Measurements from ENCODE around the gene TUBA4B. TPM values are rescaled to one million over a fixed set of nuclear protein-coding genes. Genes with fewer than 3 reads are reported as not detected.
"Not testable (repeated sequence)": the region's sequence is repeated elsewhere in the genome, so short reads cannot be mapped to it uniquely, and the experiment has no call there.

Gene TUBA4B
- total RNA-seq, 1 donor from 2014 or later: not detected

DNA sequence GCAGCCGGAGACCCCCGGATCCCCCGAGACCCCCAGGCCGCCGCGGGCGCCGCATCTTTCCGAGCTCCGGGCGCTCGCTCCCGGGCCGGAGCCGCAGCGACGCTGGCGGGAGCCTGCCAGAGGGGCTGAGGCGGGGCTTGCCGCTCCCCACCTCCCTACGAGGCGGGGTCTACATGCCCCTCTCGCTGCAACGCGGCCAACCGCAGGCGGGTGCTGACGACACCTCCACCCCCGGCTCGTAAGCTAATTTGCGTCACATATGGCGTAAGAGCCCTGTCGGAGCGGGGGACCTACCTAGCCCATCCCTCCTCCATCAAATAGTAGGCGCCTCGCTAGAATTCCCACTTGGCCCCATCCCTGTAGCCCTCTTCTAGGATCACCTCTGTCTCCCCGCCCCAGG, 56.2 kb downstream of the TUBA4B start, which contains the start of gene PTPRN:
TSS of gene PTPRN (minus strand) at position 124 of the 400 bp plus-strand sequence. CDS start at position 55, 69 bp downstream.
- peaks cover 45% of the 10 kb centered on the region for H3K27me3 Mint-ChIP-seq (ENCODE audit: low read depth)
- TF ChIP-seq, protein P1, sequence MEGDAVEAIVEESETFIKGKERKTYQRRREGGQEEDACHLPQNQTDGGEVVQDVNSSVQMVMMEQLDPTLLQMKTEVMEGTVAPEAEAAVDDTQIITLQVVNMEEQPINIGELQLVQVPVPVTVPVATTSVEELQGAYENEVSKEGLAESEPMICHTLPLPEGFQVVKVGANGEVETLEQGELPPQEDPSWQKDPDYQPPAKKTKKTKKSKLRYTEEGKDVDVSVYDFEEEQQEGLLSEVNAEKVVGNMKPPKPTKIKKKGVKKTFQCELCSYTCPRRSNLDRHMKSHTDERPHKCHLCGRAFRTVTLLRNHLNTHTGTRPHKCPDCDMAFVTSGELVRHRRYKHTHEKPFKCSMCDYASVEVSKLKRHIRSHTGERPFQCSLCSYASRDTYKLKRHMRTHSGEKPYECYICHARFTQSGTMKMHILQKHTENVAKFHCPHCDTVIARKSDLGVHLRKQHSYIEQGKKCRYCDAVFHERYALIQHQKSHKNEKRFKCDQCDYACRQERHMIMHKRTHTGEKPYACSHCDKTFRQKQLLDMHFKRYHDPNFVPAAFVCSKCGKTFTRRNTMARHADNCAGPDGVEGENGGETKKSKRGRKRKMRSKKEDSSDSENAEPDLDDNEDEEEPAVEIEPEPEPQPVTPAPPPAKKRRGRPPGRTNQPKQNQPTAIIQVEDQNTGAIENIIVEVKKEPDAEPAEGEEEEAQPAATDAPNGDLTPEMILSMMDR (IDR thresholded peaks at IDR 0.05): no peak

DNA sequence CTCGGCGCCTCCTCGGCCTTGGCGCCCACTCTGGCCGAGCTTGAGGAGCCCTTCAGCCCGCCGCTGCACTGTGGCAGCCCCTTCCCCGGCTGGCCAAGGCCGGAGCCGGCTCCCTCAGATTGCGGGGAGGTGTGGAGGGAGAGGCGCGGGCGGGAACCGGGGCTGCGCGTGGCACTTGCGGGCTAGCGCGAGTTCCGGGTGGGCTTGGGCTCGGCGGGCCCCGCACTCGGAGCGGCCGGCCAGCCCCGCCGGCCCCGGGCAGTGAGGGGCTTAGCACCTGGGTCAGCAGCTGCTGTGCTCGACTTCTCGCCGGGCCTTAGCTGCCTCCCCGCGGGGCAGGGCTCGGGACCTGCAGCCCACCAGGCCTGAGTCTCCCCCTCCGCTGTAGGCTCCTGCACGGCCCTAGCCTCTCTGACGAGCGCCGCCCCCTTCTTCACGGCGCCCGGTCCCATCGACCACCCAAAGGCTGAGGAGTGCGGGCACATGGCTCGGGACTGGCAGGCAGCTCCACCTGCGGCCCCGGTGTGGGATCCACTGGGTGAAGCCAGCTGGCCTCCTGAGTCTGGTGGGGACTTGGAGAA, 59.7 kb downstream of the TUBA4B start:
- not testable (repeated sequence) for H3K36me3 Mint-ChIP-seq (ENCODE audit: low read depth); DNase-seq (ENCODE audit: low spot score); H3K4me3 Mint-ChIP-seq (ENCODE audit: unreplicated experiment); H3K27ac Mint-ChIP-seq (ENCODE audit: unreplicated experiment); H3K9me3 Mint-ChIP-seq (ENCODE audit: low read depth); H3K4me1 Mint-ChIP-seq (ENCODE audit: low read depth)
- peaks cover 31% of the 10 kb centered on the region for H3K27me3 Mint-ChIP-seq (ENCODE audit: low read depth)

More for the DNA sequence above, 56.2 kb downstream of the TUBA4B start, which contains the start of gene PTPRN:
- Mint-ChIP-seq H3K36me3 (ENCODE audit: low read depth) (no peaks in the 10 kb centered on the region), H3K9me3 (ENCODE audit: low read depth) (peaks cover 4% of the 10 kb centered on the region), H3K4me3 (ENCODE audit: unreplicated experiment) (peak within 1 kb of the TSS; percentile 60), H3K27ac (ENCODE audit: unreplicated experiment) (no peak within 1 kb of the TSS), H3K4me1 (ENCODE audit: low read depth) (peaks cover 7% of the 10 kb centered on the region)
- DNase-seq (ENCODE audit: low spot score): no peak

DNA sequence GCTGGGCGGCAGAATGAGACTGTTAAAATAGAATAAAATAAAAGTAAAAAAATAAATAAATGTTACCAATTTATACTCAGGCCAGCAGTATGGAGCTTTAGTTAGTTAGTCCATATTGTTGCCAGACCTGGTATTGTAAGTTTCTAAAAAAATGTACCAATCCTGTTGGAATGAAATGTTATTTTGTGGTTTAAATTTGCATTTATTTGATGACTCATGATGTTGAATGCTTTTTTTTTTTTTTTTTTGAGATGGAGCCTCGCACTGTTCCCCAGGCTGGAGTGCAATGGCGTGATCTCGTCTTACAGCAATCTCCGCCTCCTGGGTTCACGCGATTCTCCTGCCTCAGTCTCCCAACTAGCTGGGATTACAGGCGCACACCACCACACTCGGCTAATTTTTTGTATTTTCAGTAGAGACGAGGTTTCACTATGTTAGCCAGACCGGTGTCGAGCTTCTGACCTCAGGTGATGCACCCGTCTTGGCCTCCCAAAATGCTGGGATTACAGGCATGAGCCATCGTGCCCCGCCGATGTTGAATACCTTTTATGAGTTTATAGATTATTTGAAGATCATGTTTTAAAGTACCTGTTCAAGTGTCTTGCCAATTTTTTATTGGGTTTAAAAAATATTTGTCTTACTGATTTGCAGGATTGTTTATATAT, 61.9 kb downstream of the TUBA4B start:
- H3K4me1 Mint-ChIP-seq (ENCODE audit: low read depth): no peaks in the 10 kb centered on the region
- H3K27me3 Mint-ChIP-seq (ENCODE audit: low read depth): peaks cover 22% of the 10 kb centered on the region
- DNase-seq (ENCODE audit: low spot score): no peak
- peaks cover 4% of the 10 kb centered on the region for H3K9me3 Mint-ChIP-seq (ENCODE audit: low read depth)
- TF ChIP-seq, protein P1 (IDR thresholded peaks at IDR 0.05): no peak
- no peak overlapping the region for H3K27ac Mint-ChIP-seq (ENCODE audit: unreplicated experiment)
- no peak overlapping the region for H3K4me3 Mint-ChIP-seq (ENCODE audit: unreplicated experiment)
- no peaks in the 10 kb centered on the region for H3K36me3 Mint-ChIP-seq (ENCODE audit: low read depth)

Small RNA genes within 50 kb of the gene (microRNA-seq; reads per million reads assigned to microRNA genes)
- gene MIR153-1 (ENCODE audit: borderline number of aligned reads): not detected

Other genes starting within 250 kb of the TUBA4B start
- not detected in 3 replicates for gene CFAP65, start 211.7 kb upstream of the TUBA4B start, total RNA-seq
- 0.19 TPM in 1 of 3 replicates, not detected in the others for gene IHH, start 192.3 kb upstream of the TUBA4B start, total RNA-seq
- gene NHEJ1, start 92.4 kb upstream of the TUBA4B start, total RNA-seq: 7.3 to 13.3 TPM (median 12.7 TPM) in 3 replicates
- gene SLC23A3, start 83.2 kb upstream of the TUBA4B start, total RNA-seq: 2.0 to 2.7 TPM (median 2.4 TPM) in 3 replicates
- 36.1 to 46.3 TPM (median 43.1 TPM) in 3 replicates for gene CNPPD1, start 76.3 kb upstream of the TUBA4B start, total RNA-seq
- 81.1 to 88.0 TPM (median 85.0 TPM) in 3 replicates for gene RETREG2, start 75.0 kb upstream of the TUBA4B start, total RNA-seq
- gene ZFAND2B, start 46.5 kb upstream of the TUBA4B start, total RNA-seq: 28.6 to 29.8 TPM (median 29.3 TPM) in 3 replicates
- 27.1 to 39.0 TPM (median 27.4 TPM) in 3 replicates for gene ABCB6, start 34.3 kb upstream of the TUBA4B start, total RNA-seq
- 75.2 to 82.8 TPM (median 75.5 TPM) in 3 replicates for gene ATG9A, start 23.6 kb upstream of the TUBA4B start, total RNA-seq
- gene ANKZF1, start 23.4 kb upstream of the TUBA4B start, total RNA-seq: 27.9 to 38.0 TPM (median 35.9 TPM) in 3 replicates
- gene GLB1L, start 7.8 kb upstream of the TUBA4B start, total RNA-seq: 2.9 to 7.3 TPM (median 3.0 TPM) in 3 replicates
- gene STK16, start 7.8 kb upstream of the TUBA4B start, total RNA-seq: 24.4 to 32.0 TPM (median 25.9 TPM) in 3 replicates
- gene TUBA4A, start 675 bp downstream of the TUBA4B start, total RNA-seq: 9.4 to 19.7 TPM (median 11.5 TPM) in 3 replicates
- gene DNAJB2, start 26.1 kb downstream of the TUBA4B start, total RNA-seq: 50.7 to 55.6 TPM (median 55.0 TPM) in 3 replicates
- 0.67 to 0.87 TPM (median 0.80 TPM) in 3 replicates for gene PTPRN, start 56.2 kb downstream of the TUBA4B start, total RNA-seq
- gene RESP18, start 79.5 kb downstream of the TUBA4B start, total RNA-seq: not detected in 3 replicates
- gene DNPEP, start 134.7 kb downstream of the TUBA4B start, total RNA-seq: 42.3 to 47.9 TPM (median 43.5 TPM) in 3 replicates
- 0.70 to 19.8 TPM (median 15.5 TPM) in 3 replicates for gene DES, start 165.1 kb downstream of the TUBA4B start, total RNA-seq
- 62.9 to 94.9 TPM (median 89.7 TPM) in 3 replicates for gene SPEG, start 181.6 kb downstream of the TUBA4B start, total RNA-seq
- 60.9 to 72.4 TPM (median 62.1 TPM) in 3 replicates for gene GMPPA, start 245.6 kb downstream of the TUBA4B start, total RNA-seq

Measured in chondrocyte (in vitro differentiated cells).